ENCODE results near the gene BLNK. TPM values are rescaled to one million over a fixed set of nuclear protein-coding genes. Genes with fewer than 3 reads are reported as not detected.

The BLNK gene
- total RNA-seq, 1 donor from 2014 or later, result not detected

DNA sequence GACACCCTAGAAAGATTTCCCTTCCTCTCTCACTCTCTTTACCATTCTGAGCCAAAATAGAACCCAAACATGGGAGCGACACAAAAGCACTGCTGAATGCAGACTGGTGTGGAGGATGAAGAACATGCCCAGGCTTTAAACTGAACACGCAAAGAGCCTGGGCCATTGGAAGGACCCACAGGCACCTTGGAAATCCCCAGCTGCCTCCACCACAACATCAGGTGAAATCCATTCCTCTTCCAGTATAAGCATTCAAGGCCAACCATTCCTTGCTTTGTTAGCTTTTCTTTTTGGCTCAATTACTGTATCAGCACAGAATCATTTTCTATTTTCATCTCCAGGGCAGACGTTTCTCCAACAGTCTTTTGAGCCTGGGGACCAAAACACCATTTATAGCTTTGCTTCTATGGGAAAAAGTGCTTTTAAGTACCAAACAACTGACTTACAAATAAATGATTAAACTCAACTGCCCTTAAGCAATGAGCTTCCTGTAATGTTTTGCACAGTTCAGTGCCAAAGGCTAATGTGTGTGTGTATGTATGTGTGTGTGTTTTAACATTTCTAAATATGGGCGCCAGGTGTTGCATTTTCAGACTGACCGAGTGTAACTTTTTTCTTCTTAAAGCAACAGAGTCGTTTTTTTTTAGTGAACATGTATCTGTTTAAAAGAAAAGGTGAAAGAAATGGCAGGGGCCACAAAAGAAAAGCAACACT, 16.2 kb upstream of the BLNK start:
- H3K9me3 Mint-ChIP-seq, result no peaks in the 10 kb centered on the region
- no peak for DNase-seq (ENCODE audit: low read depth, low spot score)
- no peak overlapping the region for H3K27ac Mint-ChIP-seq (ENCODE audit: unreplicated experiment)
- no peak overlapping the region for H3K4me3 Mint-ChIP-seq
- H3K4me1 Mint-ChIP-seq, result peaks cover 9% of the 10 kb centered on the region
- H3K27me3 Mint-ChIP-seq (ENCODE audit: low read depth), result peaks cover 5% of the 10 kb centered on the region
- TF ChIP-seq, protein P1, sequence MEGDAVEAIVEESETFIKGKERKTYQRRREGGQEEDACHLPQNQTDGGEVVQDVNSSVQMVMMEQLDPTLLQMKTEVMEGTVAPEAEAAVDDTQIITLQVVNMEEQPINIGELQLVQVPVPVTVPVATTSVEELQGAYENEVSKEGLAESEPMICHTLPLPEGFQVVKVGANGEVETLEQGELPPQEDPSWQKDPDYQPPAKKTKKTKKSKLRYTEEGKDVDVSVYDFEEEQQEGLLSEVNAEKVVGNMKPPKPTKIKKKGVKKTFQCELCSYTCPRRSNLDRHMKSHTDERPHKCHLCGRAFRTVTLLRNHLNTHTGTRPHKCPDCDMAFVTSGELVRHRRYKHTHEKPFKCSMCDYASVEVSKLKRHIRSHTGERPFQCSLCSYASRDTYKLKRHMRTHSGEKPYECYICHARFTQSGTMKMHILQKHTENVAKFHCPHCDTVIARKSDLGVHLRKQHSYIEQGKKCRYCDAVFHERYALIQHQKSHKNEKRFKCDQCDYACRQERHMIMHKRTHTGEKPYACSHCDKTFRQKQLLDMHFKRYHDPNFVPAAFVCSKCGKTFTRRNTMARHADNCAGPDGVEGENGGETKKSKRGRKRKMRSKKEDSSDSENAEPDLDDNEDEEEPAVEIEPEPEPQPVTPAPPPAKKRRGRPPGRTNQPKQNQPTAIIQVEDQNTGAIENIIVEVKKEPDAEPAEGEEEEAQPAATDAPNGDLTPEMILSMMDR (conservative IDR thresholded peaks at IDR 0.05), result no peak
- no peaks in the 10 kb centered on the region for H3K36me3 Mint-ChIP-seq (ENCODE audit: low read depth)

DNA sequence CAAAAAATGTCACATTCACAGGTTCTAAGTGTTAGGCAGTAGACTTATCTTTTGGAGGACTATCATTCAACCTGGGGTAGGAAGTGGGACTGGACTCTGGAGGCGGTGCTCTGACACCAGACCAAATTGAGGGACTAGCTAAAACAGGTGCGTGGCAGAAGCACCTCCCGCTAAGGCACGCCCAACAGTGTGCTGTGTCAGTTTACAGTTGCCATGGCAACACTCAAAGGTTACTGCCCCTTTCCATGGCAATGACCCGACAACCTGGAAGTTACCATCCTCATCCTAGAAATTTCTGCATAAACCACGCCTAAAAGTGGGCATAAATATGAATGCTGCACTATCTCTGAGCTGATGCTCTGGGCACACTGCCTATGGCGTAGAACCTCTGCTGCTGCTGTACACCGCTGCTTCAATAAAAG, 14.0 kb upstream of the BLNK start:
- Mint-ChIP-seq H3K27me3 (ENCODE audit: low read depth) (peaks cover 3% of the 10 kb centered on the region), H3K4me1 (peaks cover 9% of the 10 kb centered on the region), H3K36me3 (ENCODE audit: low read depth) (no peaks in the 10 kb centered on the region), H3K4me3 (no peak overlapping the region), H3K9me3 (no peaks in the 10 kb centered on the region), H3K27ac (ENCODE audit: unreplicated experiment) (no peak overlapping the region)
- TF ChIP-seq, protein P1 (conservative IDR thresholded peaks at IDR 0.05), result no peak
- no peak for DNase-seq (ENCODE audit: low read depth, low spot score)

DNA sequence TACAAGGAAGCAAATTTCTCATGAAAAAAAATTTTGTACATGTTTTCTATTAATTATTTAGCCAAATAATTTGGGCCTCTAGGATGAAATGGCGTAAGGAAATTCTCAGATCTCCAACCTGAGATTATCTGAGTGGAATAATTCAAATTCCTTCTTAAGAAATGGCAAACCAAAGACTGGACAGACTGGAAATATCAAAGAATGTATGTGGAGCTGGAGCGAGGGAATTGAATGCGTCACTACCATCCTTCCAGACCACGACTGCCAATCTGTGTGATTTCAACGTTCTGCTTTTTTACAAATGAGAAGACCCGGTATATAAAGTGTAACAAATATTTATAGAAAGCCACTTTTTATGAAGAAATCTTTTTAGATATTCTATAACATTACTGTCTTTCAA, 12.4 kb upstream of the BLNK start:
- no peak overlapping the region for H3K27ac Mint-ChIP-seq (ENCODE audit: unreplicated experiment)
- DNase-seq (ENCODE audit: low read depth, low spot score), result no peak
- TF ChIP-seq, protein P1 (conservative IDR thresholded peaks at IDR 0.05), result no peak

DNA sequence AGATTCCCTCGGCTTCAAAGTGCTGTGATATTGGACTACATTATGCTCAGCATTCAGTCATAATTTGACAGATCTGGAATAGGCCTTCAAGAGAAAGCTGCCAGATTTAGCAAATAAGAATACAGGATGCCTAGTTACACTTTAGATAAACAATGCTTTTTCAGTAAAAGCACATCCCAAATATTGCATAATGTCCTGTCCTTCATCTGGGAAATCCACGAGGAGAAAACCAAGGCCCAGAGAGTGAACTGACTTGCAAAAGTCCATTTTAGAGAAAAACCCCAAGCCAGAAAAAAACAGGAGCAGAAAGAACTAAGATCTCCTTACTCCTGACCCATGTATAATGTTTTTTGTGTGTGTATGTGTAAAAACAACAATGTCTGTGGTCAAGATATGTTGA, 12.0 kb upstream of the BLNK start:
- TF ChIP-seq, protein P1 (conservative IDR thresholded peaks at IDR 0.05), result no peak
- Mint-ChIP-seq H3K27me3 (ENCODE audit: low read depth) (peaks cover 2% of the 10 kb centered on the region), H3K36me3 (ENCODE audit: low read depth) (no peaks in the 10 kb centered on the region), H3K27ac (ENCODE audit: unreplicated experiment) (no peak overlapping the region), H3K4me1 (peaks cover 9% of the 10 kb centered on the region), H3K4me3 (no peak overlapping the region), H3K9me3 (no peaks in the 10 kb centered on the region)
- no peak for DNase-seq (ENCODE audit: low read depth, low spot score)

More for the DNA sequence above, 12.4 kb upstream of the BLNK start:
- Mint-ChIP-seq H3K36me3 (ENCODE audit: low read depth) (no peaks in the 10 kb centered on the region), H3K4me3 (no peak overlapping the region), H3K9me3 (no peaks in the 10 kb centered on the region), H3K27me3 (ENCODE audit: low read depth) (peaks cover 2% of the 10 kb centered on the region), H3K4me1 (peaks cover 9% of the 10 kb centered on the region)

DNA sequence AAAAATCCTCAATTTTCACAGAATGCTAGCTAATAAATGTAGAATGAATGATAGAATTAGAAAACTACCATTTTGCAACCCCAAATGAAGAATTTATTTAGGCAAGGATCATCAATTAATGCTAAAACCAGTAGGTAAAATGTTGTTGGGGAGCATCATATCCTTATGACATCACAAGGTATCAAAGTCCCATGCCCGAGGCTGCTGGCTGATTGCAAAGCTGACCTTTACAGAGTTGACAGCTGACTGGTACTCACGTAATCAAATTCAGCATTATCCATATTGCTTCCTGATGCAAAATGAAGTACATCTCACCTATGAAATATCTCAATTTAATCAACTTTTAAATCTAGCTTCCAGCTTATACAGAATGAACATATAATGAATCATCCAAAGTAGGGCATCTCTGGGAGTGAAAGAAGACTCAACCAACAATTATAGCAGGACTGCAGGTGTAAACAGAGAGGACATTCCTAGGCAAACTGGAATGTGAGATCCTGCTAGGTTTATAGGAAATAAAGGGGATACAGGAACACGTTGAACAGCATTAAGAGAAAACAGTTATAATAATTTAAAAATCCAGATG, 10.2 kb upstream of the BLNK start:
- no peak overlapping the region for H3K27ac Mint-ChIP-seq (ENCODE audit: unreplicated experiment)
- H3K4me3 Mint-ChIP-seq, result no peak overlapping the region
- TF ChIP-seq, protein P1 (conservative IDR thresholded peaks at IDR 0.05), result no peak
- H3K4me1 Mint-ChIP-seq, result no peaks in the 10 kb centered on the region
- no peaks in the 10 kb centered on the region for H3K27me3 Mint-ChIP-seq (ENCODE audit: low read depth)
- DNase-seq (ENCODE audit: low read depth, low spot score), result no peak
- no peaks in the 10 kb centered on the region for H3K36me3 Mint-ChIP-seq (ENCODE audit: low read depth)
- no peaks in the 10 kb centered on the region for H3K9me3 Mint-ChIP-seq
